GM23338 (cell line): Measurements from ENCODE around the gene SORCS2. TPM values are rescaled to one million over a fixed set of nuclear protein-coding genes. Genes with fewer than 3 reads are reported as not detected.

ENCODE experiments used
- ATAC-seq: fragments of 200-7000 bp; cut with Tn5 transposase; 3 replicates; pipeline ENCODE4 v1.9.1; 2020
- DNase-seq: peaks from one replicate; pipeline ENCODE4 v3.0.0-alpha.2; 2015; ENCODE audit warnings: low spot score
- H2AFZ ChIP-seq: fragments of 200-600 bp; sonication (generic); 2 replicates; pipeline ENCODE4 v1.8.0; 2016; ENCODE audit warnings: antibody characterized with exemption, mild to moderate bottlenecking, moderate library complexity
- H3F3A ChIP-seq: fragments of 200-600 bp; sonication (generic); replicated peaks from 2 replicates; pipeline ENCODE4 v1.8.0; 2017; ENCODE audit warnings: antibody characterized with exemption, mixed run types, low read depth
- H3K27ac ChIP-seq: fragments of 200-600 bp; sonication (generic); 2 replicates; pipeline ENCODE4 v1.6.1; 2016; ENCODE audit warnings: low read depth
- H3K27me3 ChIP-seq: fragments of 200-600 bp; sonication (generic); 2 replicates; pipeline ENCODE4 v1.8.0; 2016; ENCODE audit warnings: mild to moderate bottlenecking, mixed run types, moderate library complexity; ENCODE audit not compliant: insufficient read depth
- H3K36me3 ChIP-seq: fragments of 200-600 bp; sonication (generic); 2 replicates; pipeline ENCODE4 v1.8.0; 2016; ENCODE audit warnings: mild to moderate bottlenecking; ENCODE audit not compliant: insufficient read depth
- H3K4me1 ChIP-seq: fragments of 200-600 bp; sonication (generic); 2 replicates; pipeline ENCODE4 v1.8.0; 2016; ENCODE audit warnings: mild to moderate bottlenecking, moderate library complexity; ENCODE audit not compliant: insufficient read depth
- H3K4me2 ChIP-seq: fragments of 200-600 bp; sonication (generic); 2 replicates; pipeline ENCODE4 v1.7.1; 2017; ENCODE audit warnings: mixed run types
- H3K4me3 ChIP-seq: fragments of 200-600 bp; sonication (generic); 2 replicates; pipeline ENCODE4 v1.6.1; 2016; ENCODE audit warnings: mixed run types
- H3K79me2 ChIP-seq: fragments of 200-600 bp; sonication (generic); replicated peaks from 2 replicates; pipeline ENCODE4 v1.8.0; 2017; ENCODE audit warnings: mild to moderate bottlenecking; ENCODE audit not compliant: insufficient read depth
- H3K9me2 ChIP-seq: fragments of 200-600 bp; sonication (generic); 2 replicates; pipeline ENCODE4 v1.8.0; 2017; ENCODE audit not compliant: insufficient read depth
- H4K20me1 ChIP-seq: fragments of 200-600 bp; sonication (generic); replicated peaks from 2 replicates; pipeline ENCODE4 v1.8.0; 2017; ENCODE audit warnings: mild to moderate bottlenecking; ENCODE audit not compliant: insufficient read depth
- H3K27ac Mint-ChIP-seq: 2 replicates; pipeline ENCODE4 v1.8.0; 2020; ENCODE audit warnings: inconsistent platforms, mild to moderate bottlenecking, moderate library complexity, mixed read lengths
- H3K27me3 Mint-ChIP-seq: 3 replicates; pipeline ENCODE4 v1.8.0; 2022; ENCODE audit warnings: low read depth, mild to moderate bottlenecking, moderate library complexity, mixed read lengths, inconsistent platforms; ENCODE audit not compliant: insufficient read depth, poor library complexity
- H3K36me3 Mint-ChIP-seq: 3 replicates; pipeline ENCODE4 v1.8.0; 2021; ENCODE audit warnings: low read depth, mild to moderate bottlenecking, inconsistent platforms, moderate library complexity, mixed read lengths
- H3K4me1 Mint-ChIP-seq: 3 replicates; pipeline ENCODE4 v1.8.0; 2020; ENCODE audit warnings: mild to moderate bottlenecking, inconsistent platforms, mixed read lengths
- H3K4me3 Mint-ChIP-seq: 3 replicates; pipeline ENCODE4 v1.8.0; 2021; ENCODE audit warnings: moderate library complexity, mild to moderate bottlenecking, inconsistent platforms, mixed read lengths
- H3K9me3 Mint-ChIP-seq: 3 replicates; pipeline ENCODE4 v1.8.0; 2020; ENCODE audit warnings: moderate library complexity, mild to moderate bottlenecking, inconsistent platforms, mixed read lengths
- CREB1 ChIP-seq: fragments of 250-450 bp; sonication (Bioruptor Pico); IDR thresholded peaks from 2 replicates; pipeline ENCODE4 v1.5.0; 2020; ENCODE audit warnings: low read depth, mild to moderate bottlenecking, moderate library complexity
- EZH2 ChIP-seq: fragments of 200-600 bp; sonication (generic); IDR thresholded peaks from one replicate; pipeline ENCODE4 v1.8.0; 2017; ENCODE audit warnings: antibody characterized with exemption, mild to moderate bottlenecking, low read depth; ENCODE audit not compliant: unreplicated experiment
- EZH2phosphoT487 ChIP-seq: fragments of 200-600 bp; sonication (generic); IDR thresholded peaks from one replicate; pipeline ENCODE4 v1.8.1; 2018; ENCODE audit warnings: antibody characterized with exemption; ENCODE audit not compliant: unreplicated experiment
- JUNB ChIP-seq: IDR thresholded peaks from one replicate; pipeline ENCODE4 v1.6.1; 2016; ENCODE audit warnings: antibody characterized with exemption; ENCODE audit not compliant: unreplicated experiment
- NANOG ChIP-seq: IDR thresholded peaks from 2 replicates; pipeline ENCODE4 v1.6.1; 2016; ENCODE audit warnings: antibody characterized with exemption, borderline replicate concordance
- POLR2AphosphoS5 ChIP-seq: IDR thresholded peaks from 2 replicates; pipeline ENCODE4 v1.6.1; 2016; ENCODE audit warnings: antibody characterized with exemption, low read depth
- STAT1 ChIP-seq: IDR thresholded peaks from one replicate; pipeline ENCODE4 v1.6.1; 2016; ENCODE audit warnings: antibody characterized with exemption; ENCODE audit not compliant: unreplicated experiment
- ZNF114 ChIP-seq: fragments of 250-450 bp; sonication (Bioruptor Pico); IDR thresholded peaks from 2 replicates; pipeline ENCODE4 v1.5.0; 2020; ENCODE audit warnings: mild to moderate bottlenecking, moderate library complexity
- ZNF331 ChIP-seq: fragments of 250-450 bp; sonication (Bioruptor Pico); IDR thresholded peaks from 2 replicates; pipeline ENCODE4 v1.5.0; 2020; ENCODE audit warnings: low read depth, mild to moderate bottlenecking, moderate library complexity
- polyA plus RNA-seq: library from polyadenylated mRNA; unstranded; fragments of >200 nt; fragmentation: Nextera tagmentation; extraction: Ambion mirVana; gene quantifications from 2 replicates; pipeline ENCODE4 v1.2.1, GENCODE V29; 2016
- total RNA-seq: library from RNA; depleted of rRNA; stranded (reverse); fragments of >200 nt; shearing (Covaris generic); gene quantifications from 2 replicates; pipeline ENCODE4 v1.2.3, GENCODE V29; 2014
- TF ChIP-seq, protein P1 (sequence below): IDR thresholded peaks from one replicate; pipeline ENCODE4 v1.6.1; 2018; ENCODE audit warnings: antibody characterized with exemption; ENCODE audit not compliant: unreplicated experiment
- TF ChIP-seq, protein P2 (sequence below), 2 experiments: fragments of 200-600 bp in 1 of 2; sonication (generic) in 1 of 2; conservative IDR thresholded peaks; 2 replicates each; pipeline versions ENCODE4 v1.5.1 to v1.6.1; 2016 to 2017; ENCODE audit warnings: antibody characterized with exemption in 2 of 2, low read depth in 2 of 2, mild to moderate bottlenecking in 2 of 2, moderate library complexity in 1 of 2
- TF ChIP-seq, protein P3 (sequence below): IDR thresholded peaks from 2 replicates; pipeline ENCODE4 v1.6.1; 2016; ENCODE audit warnings: antibody characterized with exemption
- TF ChIP-seq, protein P4 (sequence below): fragments of 250-450 bp; sonication (Bioruptor Pico); IDR thresholded peaks from 2 replicates; pipeline ENCODE4 v1.5.0; 2020; ENCODE audit warnings: mild to moderate bottlenecking, moderate library complexity

Gene SORCS2
- total and polyA plus RNA-seq, 2 experiments from 2014 or later = 0.47 to 2.4 TPM

DNA sequence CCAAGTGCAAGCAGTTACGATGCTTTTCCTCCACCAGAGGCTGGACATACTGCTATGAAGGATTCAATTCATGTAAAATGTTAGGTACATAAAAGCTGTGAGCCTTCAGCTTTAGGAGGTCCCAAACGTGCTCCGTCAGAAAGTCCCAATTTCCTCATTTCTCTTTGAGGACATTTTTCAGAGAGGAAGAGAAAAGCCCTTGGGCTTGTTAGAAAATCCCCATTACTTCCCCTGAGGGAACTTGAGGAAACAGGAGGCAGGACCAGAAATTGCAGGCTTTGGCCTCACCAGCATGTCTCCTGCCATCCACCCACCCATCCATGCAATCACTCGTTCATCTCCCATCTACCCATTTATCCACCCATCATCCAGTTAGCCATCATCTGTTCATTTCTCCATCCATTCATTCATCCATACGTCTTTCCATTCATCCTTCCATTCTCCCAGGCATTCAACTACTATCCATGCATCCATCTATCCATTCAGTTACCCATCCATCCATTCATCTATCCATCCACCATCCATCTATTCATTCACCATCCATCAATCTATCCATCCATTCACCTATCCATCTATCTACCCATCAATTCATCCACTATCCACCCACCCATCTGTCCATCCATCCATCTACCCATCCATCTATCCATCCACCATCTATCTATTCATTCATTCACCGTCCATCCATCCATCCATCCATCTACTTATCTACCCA lies 523.8 kb downstream of the SORCS2 start:
- Histone ChIP-seq H3K4me2 (no peak overlapping the region), H3K79me2 (no peaks in the 10 kb centered on the region), H2AFZ (no peak overlapping the region), H3K27me3 (no peaks in the 10 kb centered on the region), H3K36me3 (no peaks in the 10 kb centered on the region), H3K27ac (no peak overlapping the region), H3K4me1 (no peaks in the 10 kb centered on the region; the same call in 1 of the 2 replicates), H3F3A (no peaks in the 10 kb centered on the region), H3K9me2 (no peaks in the 10 kb centered on the region), H3K4me3 (no peak overlapping the region), H4K20me1 (no peaks in the 10 kb centered on the region)
- Mint-ChIP-seq H3K27me3 (peaks cover 10% of the 10 kb centered on the region), H3K9me3 (no peaks in the 10 kb centered on the region), H3K36me3 (no peaks in the 10 kb centered on the region), H3K27ac (no peak overlapping the region), H3K4me3 (no peak overlapping the region), H3K4me1 (0 out of 3 replicates have a peak, but pooled peaks cover 2% of the 10 kb centered on the region)
- ATAC-seq = no peak
- TF ChIP-seq, protein P1, sequence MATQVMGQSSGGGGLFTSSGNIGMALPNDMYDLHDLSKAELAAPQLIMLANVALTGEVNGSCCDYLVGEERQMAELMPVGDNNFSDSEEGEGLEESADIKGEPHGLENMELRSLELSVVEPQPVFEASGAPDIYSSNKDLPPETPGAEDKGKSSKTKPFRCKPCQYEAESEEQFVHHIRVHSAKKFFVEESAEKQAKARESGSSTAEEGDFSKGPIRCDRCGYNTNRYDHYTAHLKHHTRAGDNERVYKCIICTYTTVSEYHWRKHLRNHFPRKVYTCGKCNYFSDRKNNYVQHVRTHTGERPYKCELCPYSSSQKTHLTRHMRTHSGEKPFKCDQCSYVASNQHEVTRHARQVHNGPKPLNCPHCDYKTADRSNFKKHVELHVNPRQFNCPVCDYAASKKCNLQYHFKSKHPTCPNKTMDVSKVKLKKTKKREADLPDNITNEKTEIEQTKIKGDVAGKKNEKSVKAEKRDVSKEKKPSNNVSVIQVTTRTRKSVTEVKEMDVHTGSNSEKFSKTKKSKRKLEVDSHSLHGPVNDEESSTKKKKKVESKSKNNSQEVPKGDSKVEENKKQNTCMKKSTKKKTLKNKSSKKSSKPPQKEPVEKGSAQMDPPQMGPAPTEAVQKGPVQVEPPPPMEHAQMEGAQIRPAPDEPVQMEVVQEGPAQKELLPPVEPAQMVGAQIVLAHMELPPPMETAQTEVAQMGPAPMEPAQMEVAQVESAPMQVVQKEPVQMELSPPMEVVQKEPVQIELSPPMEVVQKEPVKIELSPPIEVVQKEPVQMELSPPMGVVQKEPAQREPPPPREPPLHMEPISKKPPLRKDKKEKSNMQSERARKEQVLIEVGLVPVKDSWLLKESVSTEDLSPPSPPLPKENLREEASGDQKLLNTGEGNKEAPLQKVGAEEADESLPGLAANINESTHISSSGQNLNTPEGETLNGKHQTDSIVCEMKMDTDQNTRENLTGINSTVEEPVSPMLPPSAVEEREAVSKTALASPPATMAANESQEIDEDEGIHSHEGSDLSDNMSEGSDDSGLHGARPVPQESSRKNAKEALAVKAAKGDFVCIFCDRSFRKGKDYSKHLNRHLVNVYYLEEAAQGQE = no peak
- TF ChIP-seq NANOG = no peak
- TF ChIP-seq, protein P2, sequence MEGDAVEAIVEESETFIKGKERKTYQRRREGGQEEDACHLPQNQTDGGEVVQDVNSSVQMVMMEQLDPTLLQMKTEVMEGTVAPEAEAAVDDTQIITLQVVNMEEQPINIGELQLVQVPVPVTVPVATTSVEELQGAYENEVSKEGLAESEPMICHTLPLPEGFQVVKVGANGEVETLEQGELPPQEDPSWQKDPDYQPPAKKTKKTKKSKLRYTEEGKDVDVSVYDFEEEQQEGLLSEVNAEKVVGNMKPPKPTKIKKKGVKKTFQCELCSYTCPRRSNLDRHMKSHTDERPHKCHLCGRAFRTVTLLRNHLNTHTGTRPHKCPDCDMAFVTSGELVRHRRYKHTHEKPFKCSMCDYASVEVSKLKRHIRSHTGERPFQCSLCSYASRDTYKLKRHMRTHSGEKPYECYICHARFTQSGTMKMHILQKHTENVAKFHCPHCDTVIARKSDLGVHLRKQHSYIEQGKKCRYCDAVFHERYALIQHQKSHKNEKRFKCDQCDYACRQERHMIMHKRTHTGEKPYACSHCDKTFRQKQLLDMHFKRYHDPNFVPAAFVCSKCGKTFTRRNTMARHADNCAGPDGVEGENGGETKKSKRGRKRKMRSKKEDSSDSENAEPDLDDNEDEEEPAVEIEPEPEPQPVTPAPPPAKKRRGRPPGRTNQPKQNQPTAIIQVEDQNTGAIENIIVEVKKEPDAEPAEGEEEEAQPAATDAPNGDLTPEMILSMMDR (conservative IDR thresholded peaks at IDR 0.05; ENCODE audit: low read depth in 2 of 2) = no peak
- TF ChIP-seq STAT1 = no peak
- no peak for TF ChIP-seq EZH2
- TF ChIP-seq JUNB = no peak
- no peak for TF ChIP-seq POLR2AphosphoS5
- TF ChIP-seq, protein P3, sequence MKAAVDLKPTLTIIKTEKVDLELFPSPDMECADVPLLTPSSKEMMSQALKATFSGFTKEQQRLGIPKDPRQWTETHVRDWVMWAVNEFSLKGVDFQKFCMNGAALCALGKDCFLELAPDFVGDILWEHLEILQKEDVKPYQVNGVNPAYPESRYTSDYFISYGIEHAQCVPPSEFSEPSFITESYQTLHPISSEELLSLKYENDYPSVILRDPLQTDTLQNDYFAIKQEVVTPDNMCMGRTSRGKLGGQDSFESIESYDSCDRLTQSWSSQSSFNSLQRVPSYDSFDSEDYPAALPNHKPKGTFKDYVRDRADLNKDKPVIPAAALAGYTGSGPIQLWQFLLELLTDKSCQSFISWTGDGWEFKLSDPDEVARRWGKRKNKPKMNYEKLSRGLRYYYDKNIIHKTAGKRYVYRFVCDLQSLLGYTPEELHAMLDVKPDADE = no peak
- no peak for TF ChIP-seq ZNF331 (CRISPR knock-in tag)
- TF ChIP-seq EZH2phosphoT487 = no peak
- TF ChIP-seq CREB1 (CRISPR knock-in tag) = no peak
- no peak for TF ChIP-seq ZNF114 (CRISPR knock-in tag)
- TF ChIP-seq, protein P4, sequence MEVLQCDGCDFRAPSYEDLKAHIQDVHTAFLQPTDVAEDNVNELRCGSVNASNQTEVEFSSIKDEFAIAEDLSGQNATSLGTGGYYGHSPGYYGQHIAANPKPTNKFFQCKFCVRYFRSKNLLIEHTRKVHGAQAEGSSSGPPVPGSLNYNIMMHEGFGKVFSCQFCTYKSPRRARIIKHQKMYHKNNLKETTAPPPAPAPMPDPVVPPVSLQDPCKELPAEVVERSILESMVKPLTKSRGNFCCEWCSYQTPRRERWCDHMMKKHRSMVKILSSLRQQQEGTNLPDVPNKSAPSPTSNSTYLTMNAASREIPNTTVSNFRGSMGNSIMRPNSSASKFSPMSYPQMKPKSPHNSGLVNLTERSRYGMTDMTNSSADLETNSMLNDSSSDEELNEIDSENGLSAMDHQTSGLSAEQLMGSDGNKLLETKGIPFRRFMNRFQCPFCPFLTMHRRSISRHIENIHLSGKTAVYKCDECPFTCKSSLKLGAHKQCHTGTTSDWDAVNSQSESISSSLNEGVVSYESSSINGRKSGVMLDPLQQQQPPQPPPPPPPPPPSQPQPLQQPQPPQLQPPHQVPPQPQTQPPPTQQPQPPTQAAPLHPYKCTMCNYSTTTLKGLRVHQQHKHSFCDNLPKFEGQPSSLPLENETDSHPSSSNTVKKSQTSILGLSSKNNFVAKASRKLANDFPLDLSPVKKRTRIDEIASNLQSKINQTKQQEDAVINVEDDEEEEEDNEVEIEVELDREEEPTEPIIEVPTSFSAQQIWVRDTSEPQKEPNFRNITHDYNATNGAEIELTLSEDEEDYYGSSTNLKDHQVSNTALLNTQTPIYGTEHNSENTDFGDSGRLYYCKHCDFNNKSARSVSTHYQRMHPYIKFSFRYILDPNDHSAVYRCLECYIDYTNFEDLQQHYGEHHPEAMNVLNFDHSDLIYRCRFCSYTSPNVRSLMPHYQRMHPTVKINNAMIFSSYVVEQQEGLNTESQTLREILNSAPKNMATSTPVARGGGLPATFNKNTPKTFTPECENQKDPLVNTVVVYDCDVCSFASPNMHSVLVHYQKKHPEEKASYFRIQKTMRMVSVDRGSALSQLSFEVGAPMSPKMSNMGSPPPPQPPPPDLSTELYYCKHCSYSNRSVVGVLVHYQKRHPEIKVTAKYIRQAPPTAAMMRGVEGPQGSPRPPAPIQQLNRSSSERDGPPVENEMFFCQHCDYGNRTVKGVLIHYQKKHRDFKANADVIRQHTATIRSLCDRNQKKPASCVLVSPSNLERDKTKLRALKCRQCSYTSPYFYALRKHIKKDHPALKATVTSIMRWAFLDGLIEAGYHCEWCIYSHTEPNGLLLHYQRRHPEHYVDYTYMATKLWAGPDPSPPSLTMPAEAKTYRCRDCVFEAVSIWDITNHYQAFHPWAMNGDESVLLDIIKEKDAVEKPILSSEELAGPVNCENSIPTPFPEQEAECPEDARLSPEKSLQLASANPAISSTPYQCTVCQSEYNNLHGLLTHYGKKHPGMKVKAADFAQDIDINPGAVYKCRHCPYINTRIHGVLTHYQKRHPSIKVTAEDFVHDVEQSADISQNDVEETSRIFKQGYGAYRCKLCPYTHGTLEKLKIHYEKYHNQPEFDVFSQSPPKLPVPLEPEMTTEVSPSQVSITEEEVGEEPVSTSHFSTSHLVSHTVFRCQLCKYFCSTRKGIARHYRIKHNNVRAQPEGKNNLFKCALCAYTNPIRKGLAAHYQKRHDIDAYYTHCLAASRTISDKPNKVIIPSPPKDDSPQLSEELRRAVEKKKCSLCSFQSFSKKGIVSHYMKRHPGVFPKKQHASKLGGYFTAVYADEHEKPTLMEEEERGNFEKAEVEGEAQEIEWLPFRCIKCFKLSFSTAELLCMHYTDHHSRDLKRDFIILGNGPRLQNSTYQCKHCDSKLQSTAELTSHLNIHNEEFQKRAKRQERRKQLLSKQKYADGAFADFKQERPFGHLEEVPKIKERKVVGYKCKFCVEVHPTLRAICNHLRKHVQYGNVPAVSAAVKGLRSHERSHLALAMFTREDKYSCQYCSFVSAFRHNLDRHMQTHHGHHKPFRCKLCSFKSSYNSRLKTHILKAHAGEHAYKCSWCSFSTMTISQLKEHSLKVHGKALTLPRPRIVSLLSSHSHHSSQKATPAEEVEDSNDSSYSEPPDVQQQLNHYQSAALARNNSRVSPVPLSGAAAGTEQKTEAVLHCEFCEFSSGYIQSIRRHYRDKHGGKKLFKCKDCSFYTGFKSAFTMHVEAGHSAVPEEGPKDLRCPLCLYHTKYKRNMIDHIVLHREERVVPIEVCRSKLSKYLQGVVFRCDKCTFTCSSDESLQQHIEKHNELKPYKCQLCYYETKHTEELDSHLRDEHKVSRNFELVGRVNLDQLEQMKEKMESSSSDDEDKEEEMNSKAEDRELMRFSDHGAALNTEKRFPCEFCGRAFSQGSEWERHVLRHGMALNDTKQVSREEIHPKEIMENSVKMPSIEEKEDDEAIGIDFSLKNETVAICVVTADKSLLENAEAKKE = no peak
- DNase-seq = no peak
